ENCODE results near the gene TPM3.
"Not testable (repeated sequence)": the region's sequence is repeated elsewhere in the genome, so short reads cannot be mapped to it uniquely, and the experiment has no call there.

The TPM3 gene

DNA sequence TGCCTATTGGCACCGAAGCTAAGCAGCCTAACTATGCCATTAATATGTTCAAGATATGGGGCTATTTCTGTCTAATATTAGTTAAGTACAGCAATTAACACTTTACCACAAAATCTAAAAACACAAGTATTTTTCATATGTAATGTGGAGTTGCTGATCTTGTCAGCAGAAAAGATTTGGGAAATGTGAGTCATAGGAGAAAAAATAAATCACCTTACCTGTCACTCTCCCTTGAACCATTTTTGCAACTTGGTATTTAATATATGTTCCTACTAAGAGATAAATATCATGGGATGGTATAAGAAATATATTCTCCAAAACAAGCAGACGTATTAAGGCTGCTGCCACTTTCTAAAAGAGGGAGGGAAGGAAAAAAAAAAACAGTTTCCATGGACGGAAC is 54.0 kb downstream of the TPM3 start:
- H3K36me3 ChIP-seq (ENCODE audit: insufficient read depth, low read length) = no peaks in the 10 kb centered on the region
- no peak overlapping the region for H3K9ac ChIP-seq (ENCODE audit: low read depth, low read length)
- H3K4me1 ChIP-seq (ENCODE audit: control insufficient read depth, insufficient read depth, low read length) = peaks cover 10% of the 10 kb centered on the region
- H3K27me3 ChIP-seq (ENCODE audit: control insufficient read depth, insufficient read depth, low read length) = no peaks in the 10 kb centered on the region
- H3K9me3 ChIP-seq (replicated peaks; ENCODE audit: low read length) = no peaks in the 10 kb centered on the region
- H3K4me3 ChIP-seq (ENCODE audit: low read length) = no peak overlapping the region
- H3K4me2 ChIP-seq (ENCODE audit: low read length) = no peak overlapping the region

DNA sequence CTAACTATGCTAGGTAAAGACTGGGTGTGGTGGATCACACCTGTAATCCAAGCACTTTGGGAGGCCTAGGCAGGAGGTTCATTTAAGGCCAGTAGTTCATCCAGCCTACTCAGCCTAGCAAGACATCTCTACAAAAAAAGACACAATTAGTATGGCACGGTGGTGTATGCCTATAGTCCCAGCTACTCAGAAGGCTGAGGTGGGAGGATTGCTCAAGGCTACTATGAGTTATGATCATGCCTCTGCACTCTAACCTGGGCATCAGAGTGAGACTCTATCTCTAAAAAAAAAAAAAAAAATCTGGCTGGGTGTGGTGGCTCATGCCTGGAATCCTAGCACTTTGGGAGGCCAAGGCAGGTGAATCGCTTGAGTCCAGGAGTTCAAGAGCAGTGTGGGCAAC is 58.6 kb downstream of the TPM3 start:
- Histone ChIP-seq H3K36me3 (ENCODE audit: insufficient read depth, low read length) (no peaks in the 10 kb centered on the region), H3K4me1 (ENCODE audit: control insufficient read depth, insufficient read depth, low read length) (peaks cover 10% of the 10 kb centered on the region), H3K9ac (ENCODE audit: low read depth, low read length) (no peak overlapping the region), H3K27me3 (ENCODE audit: control insufficient read depth, insufficient read depth, low read length) (no peaks in the 10 kb centered on the region), H3K9me3 (replicated peaks; ENCODE audit: low read length) (no peaks in the 10 kb centered on the region), H3K4me3 (ENCODE audit: low read length) (no peak overlapping the region), H3K4me2 (ENCODE audit: low read length) (no peak overlapping the region)

DNA sequence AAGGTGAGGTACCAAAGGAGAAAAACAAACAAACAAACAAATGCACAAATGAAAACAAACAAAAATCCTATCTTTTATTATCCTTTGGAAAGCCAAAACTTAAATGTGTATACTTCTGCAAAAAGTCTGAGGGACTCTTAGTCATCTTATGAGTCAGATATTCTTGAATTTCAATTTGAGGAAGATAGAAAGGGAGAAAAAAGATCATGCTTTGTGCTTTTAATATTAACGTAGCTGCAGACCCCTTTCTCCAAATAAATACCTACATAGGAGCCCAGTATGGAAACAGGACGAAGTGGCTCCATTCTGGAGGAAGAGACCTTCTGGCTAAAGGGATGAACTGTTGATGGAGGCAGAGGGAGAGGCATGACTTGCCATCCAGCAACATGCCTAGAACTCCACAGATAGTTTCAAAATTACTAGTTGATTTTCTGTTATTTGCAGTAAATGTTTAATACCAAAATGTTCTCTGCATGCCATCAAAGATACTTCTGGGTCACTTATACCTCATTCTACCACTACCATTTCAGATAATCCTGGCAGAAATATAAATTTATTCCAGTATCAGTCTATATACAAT is 62.4 kb downstream of the TPM3 start:
- Histone ChIP-seq H3K4me2 (ENCODE audit: low read length) (peak overlapping the region; percentile 76), H3K9me3 (replicated peaks; ENCODE audit: low read length) (no peaks in the 10 kb centered on the region)

DNA sequence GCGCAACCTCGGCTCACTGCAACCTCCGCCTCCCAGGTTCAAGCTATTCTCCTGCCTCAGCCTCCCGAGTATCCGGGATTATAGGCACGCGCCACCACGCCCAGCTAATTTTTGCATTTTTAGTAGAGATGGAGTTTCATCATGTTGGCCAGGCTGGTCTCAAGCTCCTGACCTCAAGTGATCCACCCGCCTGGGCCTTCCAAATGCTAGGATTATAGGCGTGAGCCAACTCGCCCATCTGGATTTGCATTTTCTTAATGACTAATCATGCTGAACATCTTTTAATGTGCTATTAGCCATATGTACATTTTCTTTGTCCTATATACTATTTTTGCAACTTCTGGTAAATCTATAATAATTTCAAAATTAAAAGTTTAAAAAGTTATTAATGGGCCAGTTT is 68.7 kb downstream of the TPM3 start:
- H3K36me3 ChIP-seq (ENCODE audit: insufficient read depth, low read length); H3K4me3 ChIP-seq (ENCODE audit: low read length); H3K9ac ChIP-seq (ENCODE audit: low read depth, low read length); H3K9me3 ChIP-seq (replicated peaks; ENCODE audit: low read length); H3K4me2 ChIP-seq (ENCODE audit: low read length); H3K4me1 ChIP-seq (ENCODE audit: control insufficient read depth, insufficient read depth, low read length); H3K27me3 ChIP-seq (ENCODE audit: control insufficient read depth, insufficient read depth, low read length): not testable (repeated sequence)

More for the DNA sequence above, 62.4 kb downstream of the TPM3 start:
- H3K4me1 ChIP-seq (ENCODE audit: control insufficient read depth, insufficient read depth, low read length) = peaks cover 10% of the 10 kb centered on the region
- H3K36me3 ChIP-seq (ENCODE audit: insufficient read depth, low read length) = no peaks in the 10 kb centered on the region
- no peak overlapping the region for H3K9ac ChIP-seq (ENCODE audit: low read depth, low read length)
- H3K4me3 ChIP-seq (ENCODE audit: low read length) = peak overlapping the region; percentile 53
- H3K27me3 ChIP-seq (ENCODE audit: control insufficient read depth, insufficient read depth, low read length) = peaks cover 4% of the 10 kb centered on the region

DNA sequence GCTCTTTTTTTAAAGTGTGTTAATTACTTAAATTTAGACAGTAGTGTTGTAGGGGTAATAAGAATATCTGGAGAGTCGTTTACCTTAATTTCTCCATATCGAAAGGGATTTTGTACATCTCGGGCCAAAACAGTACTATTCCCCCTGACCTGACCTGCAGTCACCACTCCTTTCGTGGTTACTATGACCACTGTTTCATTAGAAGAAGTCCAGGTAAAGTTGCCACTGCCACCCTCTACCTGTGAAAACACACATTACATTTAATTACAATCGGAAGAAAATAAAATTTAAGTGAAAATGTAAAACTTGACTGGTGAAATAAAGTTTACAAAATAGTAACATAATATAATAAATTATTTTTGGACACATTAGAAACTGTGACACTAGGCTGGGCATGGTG is 74.3 kb downstream of the TPM3 start:
- Histone ChIP-seq H3K27me3 (ENCODE audit: control insufficient read depth, insufficient read depth, low read length) (no peaks in the 10 kb centered on the region), H3K9me3 (replicated peaks; ENCODE audit: low read length) (no peaks in the 10 kb centered on the region), H3K4me1 (ENCODE audit: control insufficient read depth, insufficient read depth, low read length) (no peaks in the 10 kb centered on the region), H3K9ac (ENCODE audit: low read depth, low read length) (no peak overlapping the region), H3K36me3 (ENCODE audit: insufficient read depth, low read length) (no peaks in the 10 kb centered on the region), H3K4me2 (ENCODE audit: low read length) (no peak overlapping the region), H3K4me3 (ENCODE audit: low read length) (no peak overlapping the region)

DNA sequence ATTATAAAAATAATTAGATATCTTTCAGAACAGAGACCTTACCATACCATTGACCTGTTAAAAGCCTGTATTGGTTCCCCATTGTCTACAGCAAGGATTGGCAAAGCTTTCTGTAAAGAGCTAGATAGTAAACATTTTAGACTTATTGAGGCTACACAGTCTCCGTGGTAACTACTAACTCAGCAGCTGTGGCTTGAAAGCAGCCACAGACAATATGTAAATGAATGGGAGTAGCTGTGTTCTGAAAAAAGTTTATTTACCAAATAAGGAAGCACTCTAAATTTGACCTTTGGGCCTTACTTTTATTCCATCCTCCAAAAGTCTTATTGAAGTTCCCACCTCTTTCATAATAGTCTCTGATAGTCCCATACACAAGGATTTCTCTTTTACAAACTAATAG is 76.7 kb downstream of the TPM3 start:
- Histone ChIP-seq H3K9me3 (replicated peaks; ENCODE audit: low read length) (no peaks in the 10 kb centered on the region), H3K36me3 (ENCODE audit: insufficient read depth, low read length) (no peaks in the 10 kb centered on the region), H3K9ac (ENCODE audit: low read depth, low read length) (no peak overlapping the region), H3K4me1 (ENCODE audit: control insufficient read depth, insufficient read depth, low read length) (no peaks in the 10 kb centered on the region), H3K27me3 (ENCODE audit: control insufficient read depth, insufficient read depth, low read length) (no peaks in the 10 kb centered on the region), H3K4me2 (ENCODE audit: low read length) (no peak overlapping the region), H3K4me3 (ENCODE audit: low read length) (no peak overlapping the region)

Small RNAs within 50 kb of the gene (small RNA-seq; reads per million reads assigned to genes)
- 1.9 reads per million, percentile 63 among the genes with 10 or more reads in this experiment for gene MIR190B

All from skeletal muscle satellite cell (primary cell).